Cerebellar cortex (tissue), 1 donor: ENCODE results near the gene CABP2.
"Not testable (repeated sequence)": the region's sequence is repeated elsewhere in the genome, so short reads cannot be mapped to it uniquely, and the experiment has no call there.

Source experiments
- DNase-seq: peaks from one replicate; pipeline ENCODE4 v3.0.0-alpha.2; 2015; ENCODE audit warnings: low spot score

Gene CABP2

DNA sequence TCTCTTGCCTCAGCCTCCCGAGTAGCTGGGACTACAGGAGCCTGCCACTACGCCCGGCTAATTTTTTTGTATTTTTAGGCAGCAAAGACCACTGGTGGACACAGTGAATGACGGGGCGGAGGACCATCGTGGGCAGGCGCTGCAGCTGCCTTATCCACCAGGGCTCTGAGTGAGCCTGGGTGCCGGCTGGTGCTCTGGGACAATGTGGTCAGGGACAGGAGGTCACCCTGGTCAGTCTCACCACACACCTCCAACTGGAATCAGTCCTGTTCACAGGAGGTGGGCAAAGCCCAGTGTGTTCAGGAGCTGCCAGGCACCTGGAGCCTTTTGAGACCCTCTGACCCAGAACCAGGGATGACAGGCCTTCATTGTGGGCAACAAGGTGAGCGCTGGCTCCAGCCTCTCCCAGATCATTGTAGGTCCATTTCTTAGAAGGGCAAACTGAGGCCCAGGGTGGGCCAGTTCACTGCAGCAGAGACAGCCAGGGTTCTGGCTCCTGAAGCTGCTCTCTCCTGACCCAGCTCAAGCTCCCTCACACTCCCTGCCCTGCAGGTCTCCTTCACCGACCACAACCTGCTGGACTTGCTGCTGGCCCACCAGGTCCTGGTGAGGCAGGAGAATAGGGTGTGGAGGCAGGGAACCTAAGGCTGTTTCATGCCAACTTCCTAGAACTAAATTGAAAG lies 15.7 kb upstream of the CABP2 start:
- no peak for DNase-seq

GRCh38 chr11:67538306-67538705 lies 15.1 kb upstream of the CABP2 start:
- no peak for DNase-seq

DNA sequence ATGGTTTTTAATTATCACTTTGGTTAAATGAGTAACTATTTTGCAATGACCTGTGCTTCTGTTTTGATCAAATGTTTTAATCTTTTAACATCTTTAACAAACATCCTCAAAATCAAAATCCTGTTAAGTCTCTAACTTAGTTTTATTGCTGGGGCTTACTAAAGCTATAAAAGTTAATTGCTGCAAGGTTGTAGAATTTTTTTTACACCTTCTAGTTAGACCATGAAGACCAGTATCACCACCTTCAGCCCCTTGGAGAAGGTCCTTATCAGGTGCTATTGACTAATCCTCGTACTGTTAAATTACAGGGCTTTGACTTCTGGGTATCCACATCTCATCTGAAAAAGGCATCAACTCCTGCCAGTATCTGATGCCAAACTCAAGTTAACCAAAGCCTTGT lies 12.3 kb upstream of the CABP2 start:
- DNase-seq: no peak

GRCh38 chr11:67534070-67534679 lies 10.9 kb upstream of the CABP2 start:
- DNase-seq: no peak

GRCh38 chr11:67532889-67533288 lies 9.6 kb upstream of the CABP2 start:
- DNase-seq: no peak

- no peak for DNase-seq
Measured at GRCh38 chr11:67530282-67530592, 7.0 kb upstream of the CABP2 start.

GRCh38 chr11:67528376-67528775 lies 5.1 kb upstream of the CABP2 start:
- DNase-seq: no peak

DNA sequence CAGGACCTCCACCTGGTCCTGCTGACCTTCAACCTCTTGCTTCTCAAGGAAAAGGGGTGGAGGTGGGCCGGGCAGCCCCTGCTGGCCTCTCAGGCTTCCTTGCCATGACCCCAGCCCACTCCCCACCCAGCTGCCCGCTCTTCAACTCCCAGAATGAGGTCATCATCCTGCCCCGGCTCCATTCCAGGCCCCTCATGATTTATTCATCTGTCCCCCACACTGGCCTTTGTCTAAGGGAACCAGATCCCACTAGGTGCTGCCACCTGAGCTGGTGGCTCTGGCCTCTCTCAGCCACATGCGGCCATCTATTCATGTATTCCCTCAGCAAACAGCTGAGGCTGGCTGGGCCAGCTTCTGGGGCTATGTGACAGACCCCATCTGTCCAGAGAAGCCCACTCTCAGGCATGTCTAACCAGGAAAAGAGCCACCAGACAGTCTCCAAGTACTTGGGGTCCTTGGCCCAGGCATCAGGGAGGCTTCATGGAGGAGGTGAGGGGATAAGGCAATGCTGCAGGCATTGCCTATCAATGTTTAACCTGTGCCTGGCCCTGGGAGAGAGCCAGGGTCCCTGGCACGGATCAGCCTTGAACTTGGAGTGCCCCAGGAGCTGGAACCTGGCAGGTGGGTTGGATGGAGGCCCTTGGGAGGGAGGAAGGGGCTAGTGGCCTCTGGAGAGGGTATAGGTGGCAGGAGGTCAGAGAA lies 2.2 kb upstream of the CABP2 start:
- no peak for DNase-seq

DNA sequence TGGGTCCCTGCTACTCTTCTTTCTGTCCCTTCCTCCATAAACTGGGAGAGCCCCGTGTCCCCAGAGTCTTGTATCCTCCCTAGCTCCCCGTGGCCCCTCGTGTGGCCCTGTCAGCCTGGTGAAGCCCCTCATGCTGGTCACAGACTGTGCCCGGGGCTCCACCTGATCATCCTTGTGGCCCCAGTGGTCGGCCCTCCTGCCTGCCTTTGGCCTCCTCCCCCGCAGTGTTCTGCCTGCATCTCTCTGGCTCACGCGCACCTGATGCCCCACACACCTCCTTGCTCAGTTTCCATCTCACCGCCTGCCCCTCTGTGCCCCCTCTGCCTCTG lies 1.2 kb upstream of the CABP2 start:
- no peak for DNase-seq

DNA sequence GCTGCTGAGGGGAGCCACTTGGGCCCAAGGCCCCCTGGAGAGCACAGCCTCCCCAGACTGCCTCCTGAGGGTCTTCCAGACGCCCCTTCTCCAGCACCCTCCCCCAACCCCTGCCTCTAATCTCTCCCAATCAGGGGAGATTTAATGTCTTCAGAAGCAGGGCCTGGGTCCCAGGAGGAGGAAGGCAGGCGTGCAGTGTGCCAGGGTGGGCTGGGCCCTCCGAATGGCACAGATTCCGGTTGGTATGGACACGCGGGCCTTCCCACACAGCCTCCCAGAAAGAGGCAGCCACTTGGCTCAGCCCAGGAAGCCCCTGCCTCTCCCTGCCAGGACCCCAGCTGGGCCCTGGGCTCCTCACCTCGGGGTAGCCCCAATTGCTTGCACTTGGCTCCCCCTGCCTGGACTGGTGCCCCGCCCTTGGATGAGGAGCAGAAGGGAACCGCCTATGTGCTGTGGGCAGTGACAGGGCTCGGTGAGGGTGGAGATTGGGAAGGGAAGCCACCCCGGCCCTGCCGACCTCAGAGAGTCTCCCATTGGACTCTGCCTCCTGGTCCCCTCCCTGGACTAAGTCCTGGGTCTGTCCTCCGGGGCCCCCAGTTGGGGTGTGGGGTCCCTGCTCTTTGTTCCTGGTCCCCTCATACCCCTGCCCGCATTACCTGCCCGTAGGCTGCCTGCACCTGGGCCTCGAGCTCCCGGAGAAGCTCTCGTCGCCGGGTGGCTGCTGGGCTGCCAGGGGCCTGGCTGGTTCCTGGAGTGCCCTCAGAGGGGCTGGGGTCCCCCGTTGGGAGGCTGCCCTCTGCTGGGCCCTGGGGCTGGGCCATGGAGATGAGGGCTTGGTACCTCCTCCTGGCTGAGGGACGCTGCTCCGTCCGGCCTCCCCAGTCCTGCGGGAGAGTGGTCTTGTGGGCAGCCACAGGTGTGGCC lies 572 bp upstream of the CABP2 start:
- no peak for DNase-seq

DNA sequence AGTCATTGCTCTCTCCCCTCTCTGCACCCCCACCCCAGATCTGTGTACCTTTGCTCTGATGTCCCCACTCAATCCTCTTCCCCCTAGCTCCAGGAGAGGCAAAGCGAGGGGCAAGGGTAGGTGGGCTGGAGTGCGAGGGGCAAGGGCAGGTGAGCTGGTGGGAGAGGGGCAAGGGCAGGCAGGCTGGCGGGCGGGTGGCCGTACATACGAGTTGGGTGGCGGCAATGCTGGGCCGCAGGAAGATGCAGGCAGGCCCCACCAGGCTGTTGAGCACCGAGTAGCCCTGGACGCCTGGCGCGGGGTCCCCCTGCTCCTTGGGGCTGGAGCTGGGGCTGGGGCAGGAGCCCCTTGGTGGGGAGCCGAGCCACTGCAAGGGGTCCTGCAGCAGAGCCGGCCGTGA lies 908 bp downstream of the CABP2 start:
- DNase-seq: no peak

DNA sequence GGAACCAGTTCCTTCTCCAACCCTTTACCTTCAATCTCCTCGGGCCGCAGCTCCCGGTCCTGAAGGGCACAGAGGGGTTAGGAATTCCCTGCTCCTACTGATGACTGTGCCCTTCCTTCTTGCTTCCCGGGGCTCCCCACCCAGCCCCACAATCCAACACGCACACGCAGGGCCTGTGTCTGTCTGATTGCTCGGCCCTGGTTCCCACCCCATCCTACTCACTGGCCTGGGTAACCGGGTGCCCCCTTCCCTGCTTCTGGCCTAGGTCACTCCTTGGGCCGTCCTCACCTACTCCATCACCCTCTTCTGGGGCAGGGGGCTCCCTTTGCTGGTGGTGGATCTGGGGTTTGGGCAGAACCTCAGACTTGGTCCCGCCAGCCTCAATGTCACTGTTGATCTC lies 1.3 kb downstream of the CABP2 start:
- no peak for DNase-seq

DNA sequence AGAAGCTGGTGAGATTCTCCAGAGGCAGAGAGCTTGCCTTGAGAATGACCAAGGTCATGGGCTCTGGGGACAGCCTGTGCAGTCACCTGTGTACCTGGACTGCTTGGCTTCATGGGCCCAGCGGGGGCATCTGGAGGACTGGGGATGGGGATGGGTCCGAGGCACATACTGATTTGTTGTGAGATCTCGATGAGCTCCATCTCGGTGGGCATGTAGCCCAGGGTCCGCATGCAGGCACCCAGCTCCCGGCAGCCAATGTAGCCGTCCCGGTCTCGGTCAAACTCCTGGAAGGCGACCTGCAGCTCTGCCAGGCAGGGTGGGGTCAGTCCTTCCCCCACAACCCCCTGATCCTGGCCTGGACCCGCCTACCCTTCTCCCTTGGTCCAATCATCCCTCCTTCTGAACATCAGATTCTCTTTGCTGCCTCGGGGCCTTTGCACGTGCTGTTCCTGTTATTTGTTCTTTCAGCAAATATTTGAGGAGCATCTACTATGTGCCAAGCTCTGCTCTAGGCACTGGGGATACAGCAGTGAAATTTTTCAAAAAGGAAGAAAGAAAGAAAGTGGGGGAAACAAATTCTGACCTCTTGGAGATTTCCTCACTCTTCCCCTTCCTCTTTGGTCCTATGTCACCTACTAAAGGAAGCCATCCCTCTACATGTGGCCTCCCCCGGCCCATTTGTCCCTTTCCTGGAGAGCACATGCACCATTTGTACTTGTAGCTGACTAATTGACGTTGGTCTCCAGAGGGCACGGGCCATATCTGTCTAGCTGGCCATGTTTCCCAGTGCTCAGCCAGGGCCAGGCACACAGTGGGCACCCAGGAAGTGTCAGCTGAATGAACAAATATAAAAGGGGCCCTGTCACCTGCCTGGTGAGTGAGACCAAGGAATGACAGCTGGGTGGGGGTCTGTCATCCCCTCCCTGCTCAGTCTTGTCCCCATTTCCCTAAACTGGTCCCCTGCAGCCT lies 2.1 kb downstream of the CABP2 start:
- DNase-seq: no peak

DNA sequence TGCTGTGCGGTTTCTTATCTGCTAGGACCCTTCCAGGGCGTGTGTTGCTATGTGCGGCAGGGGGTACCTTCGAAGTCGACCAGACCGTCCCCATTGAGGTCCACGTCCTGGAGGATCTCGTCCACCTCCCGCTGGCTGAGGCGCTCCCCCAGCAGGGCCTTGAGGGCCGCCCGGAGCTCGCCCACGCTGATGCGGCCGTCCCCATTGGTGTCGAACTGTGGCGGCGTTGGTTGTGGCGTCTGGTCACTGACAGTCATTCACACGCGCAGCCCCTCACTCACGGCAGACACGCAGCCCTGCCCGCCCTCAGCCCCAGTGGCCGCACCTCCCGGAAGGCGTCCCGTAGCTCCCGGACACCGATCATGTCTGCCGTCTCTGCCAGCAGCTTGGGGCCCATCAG lies 3.5 kb downstream of the CABP2 start:
- DNase-seq: no peak

GRCh38 chr11:67517784-67518552 lies 5.3 kb downstream of the CABP2 start:
- no peak for DNase-seq

DNA sequence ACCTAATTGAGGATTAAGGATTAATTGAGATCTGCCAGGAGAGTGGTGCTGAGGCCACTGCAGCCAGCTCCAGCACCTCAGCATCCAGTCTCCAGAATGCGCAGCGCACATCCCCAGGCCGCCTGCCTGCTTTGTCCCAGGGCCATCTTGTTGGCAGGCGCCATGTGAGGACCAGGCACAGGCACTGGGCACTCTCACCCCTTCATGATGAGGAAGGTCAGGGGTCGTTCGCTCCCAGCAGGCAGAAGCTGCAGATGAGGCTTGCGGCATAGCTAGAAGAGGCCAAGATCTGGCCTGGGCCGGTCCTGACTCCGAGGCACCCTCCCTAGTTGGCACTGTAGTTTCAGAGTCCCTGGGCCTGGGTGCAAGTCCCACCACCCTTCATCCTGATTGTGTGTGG lies 6.4 kb downstream of the CABP2 start:
- no peak for DNase-seq

DNA sequence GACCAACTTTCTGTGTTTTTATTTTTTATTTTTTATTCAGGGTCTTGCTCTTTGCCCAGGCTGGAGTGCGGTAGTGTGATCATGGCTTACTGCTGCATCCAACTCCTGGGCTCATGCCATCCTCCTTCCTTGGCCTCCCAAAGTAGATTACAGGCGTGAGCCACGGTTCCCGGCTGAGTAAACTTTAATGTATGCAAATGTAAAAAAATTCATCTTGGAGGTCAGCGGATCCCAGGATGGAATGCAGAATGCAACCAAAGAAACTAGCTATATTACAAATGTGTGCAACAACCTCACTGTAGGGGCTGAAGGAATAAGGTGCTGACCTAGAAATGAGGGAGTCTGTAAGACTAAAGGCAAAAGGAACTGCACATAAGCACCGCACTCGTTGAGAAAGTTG lies 9.1 kb downstream of the CABP2 start:
- no peak for DNase-seq

- DNase-seq: not testable (repeated sequence)
Measured at GRCh38 chr11:67511558-67511957, 11.7 kb downstream of the CABP2 start.

- no peak for DNase-seq
Measured at GRCh38 chr11:67510023-67510345, 13.3 kb downstream of the CABP2 start.

DNA sequence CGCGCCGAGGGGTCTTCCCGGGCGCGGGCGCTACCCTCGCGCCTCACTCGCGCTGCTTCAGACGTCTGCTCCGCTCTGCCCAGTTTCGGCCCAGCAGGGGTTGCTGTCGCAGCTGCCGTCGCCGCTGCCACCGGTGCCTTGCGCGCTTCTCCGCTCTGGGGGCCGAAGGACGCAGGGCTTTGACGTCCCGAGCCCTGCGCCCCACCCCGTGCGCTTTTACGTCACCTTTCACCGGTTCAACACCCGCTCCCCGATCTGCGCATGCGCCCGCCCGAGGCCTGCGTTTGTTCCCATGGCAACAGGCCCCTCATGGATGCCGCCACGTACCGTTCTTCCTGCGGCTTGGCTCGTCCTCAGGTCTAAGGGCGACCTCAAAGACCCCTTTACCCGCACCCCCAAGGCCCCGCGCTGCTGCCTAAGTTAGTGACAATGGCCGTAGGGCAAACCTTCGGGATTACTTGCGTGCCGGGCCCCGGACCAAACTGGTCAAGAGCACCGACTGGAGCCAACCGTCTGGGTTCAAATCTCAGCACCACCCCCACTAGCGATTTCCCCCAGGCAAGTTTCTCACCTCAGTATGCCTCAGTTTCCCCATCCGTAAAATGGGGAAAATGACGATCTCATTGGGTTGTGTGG lies 14.6 kb downstream of the CABP2 start:
- peak; percentile 98 for DNase-seq
